GM19455 (cell line): ENCODE results near the gene NPAS3.

ENCODE experiments used
- ATAC-seq: cut with Tn5 transposase; IDR thresholded peaks from one replicate; pipeline ENCODE4 v1.9.1; 2021; ENCODE audit not compliant: unreplicated experiment

The NPAS3 gene

DNA sequence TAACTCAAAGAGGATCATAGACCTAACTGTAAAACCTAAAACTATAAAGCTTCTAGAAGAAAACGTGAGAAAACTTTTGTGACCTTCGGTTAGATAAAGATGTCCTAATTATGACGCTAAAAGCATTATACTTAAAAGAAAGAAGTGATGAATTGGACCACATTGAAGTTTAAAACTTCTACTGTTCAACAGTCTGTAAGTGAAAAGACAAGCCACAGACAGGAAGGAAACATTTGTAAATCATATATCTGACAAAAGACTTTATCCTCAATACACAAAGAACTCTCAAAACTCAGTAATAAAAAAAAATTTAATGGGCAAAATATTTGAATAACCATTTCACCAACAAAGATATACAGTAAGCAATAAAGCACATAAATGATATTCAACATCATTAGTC, 667.9 kb downstream of the NPAS3 start:
- ATAC-seq: no peak

GRCh38 chr14:33609582-33609981, 670.9 kb downstream of the NPAS3 start:
- ATAC-seq: no peak

DNA sequence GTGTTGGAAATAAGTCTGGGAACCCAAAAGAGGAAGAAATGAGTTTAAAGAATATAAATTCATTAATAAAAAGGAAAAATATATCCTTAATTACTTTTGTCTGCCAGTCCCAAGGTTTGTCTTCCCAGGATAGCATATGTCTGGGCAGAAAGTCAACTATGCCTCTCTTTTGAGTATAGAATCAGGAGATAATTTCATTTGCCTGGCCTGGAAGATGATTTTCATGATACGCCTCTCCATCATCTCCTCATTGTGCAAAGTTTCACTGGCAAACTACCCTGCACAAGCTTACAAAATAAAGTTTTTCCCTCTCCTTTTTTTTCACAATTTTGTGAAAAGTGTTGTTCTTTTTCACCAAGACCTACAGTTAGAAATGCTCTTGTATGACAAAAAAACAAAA, 671.4 kb downstream of the NPAS3 start:
- no peak for ATAC-seq

- ATAC-seq: no peak
Observed at GRCh38 chr14:33611405-33612196, 672.9 kb downstream of the NPAS3 start.

DNA sequence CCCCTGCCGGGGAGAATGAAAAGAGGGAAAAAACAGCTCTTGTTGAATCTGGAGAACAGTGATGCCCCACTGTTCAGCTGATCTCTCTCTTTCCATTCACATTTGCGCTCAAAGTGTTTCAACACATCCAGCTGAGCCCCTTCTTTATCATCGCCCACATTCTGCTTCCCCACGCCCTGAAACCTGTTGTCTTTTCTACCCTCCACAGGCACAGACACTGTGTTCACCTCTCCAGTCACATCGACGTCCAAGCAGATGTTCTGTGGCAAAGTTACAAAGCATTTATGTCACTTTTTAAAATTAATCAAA, 673.5 kb downstream of the NPAS3 start:
- ATAC-seq: no peak

DNA sequence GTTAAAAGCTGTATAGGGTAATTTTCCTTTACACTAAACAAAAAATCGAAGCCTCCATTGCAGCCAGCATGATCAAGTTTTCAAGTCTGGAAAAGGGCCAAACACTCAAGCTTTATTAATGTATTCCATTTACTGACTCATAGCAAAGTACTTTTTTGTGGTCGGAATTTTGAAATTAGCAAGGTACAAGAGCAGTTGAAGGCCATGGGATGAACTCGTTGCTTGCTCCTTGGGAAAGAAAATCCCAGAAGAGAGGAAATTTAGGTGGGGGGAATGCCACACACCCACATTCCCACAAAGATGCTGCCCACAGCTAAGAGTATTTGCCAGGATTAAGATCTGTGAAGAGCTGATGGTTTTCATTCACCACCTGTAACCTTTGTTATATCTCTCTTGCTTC, 678.5 kb downstream of the NPAS3 start:
- ATAC-seq: no peak

- no peak for ATAC-seq
Observed at GRCh38 chr14:33618361-33619105, 679.9 kb downstream of the NPAS3 start.

DNA sequence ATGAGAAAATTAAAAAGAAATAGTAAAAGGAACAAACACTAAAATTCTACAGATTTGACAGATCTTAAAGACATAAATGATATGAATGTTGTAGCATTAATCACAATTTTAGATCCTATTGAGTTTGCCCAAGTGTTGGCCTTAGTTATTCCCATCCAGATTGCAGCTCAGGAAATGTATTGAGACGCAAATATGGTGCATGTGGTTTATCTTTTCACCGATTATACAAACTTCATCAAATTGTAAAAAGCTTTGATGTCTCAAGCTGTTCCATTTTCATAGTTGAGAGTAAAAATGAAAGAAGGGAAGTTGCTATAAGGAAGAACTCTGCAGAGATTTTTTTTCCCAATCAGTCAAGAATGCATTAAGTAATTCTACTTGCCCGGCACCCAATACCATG, 683.8 kb downstream of the NPAS3 start:
- ATAC-seq: no peak

DNA sequence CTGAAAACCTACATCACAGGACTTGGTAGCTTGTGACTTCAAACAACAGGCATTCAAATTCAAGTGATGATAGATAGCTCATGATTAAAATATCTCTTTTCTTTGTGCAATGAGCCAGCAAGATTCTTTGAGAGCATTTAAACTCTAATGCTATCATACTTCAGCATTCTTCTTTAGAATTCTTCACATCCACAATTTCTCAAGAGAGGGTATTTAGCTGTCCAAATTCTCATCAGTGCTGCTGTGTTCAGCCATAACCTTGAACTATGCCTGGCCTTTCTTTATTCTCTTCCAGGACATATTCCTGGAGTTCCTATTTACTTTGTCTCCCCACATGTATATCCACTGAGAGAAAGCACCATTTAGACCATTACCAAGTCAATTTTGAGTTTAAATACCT, 691.1 kb downstream of the NPAS3 start:
- no peak for ATAC-seq

GRCh38 chr14:33631021-33631420, 692.3 kb downstream of the NPAS3 start:
- no peak for ATAC-seq

GRCh38 chr14:33631441-33631840, 692.8 kb downstream of the NPAS3 start:
- no peak for ATAC-seq

DNA sequence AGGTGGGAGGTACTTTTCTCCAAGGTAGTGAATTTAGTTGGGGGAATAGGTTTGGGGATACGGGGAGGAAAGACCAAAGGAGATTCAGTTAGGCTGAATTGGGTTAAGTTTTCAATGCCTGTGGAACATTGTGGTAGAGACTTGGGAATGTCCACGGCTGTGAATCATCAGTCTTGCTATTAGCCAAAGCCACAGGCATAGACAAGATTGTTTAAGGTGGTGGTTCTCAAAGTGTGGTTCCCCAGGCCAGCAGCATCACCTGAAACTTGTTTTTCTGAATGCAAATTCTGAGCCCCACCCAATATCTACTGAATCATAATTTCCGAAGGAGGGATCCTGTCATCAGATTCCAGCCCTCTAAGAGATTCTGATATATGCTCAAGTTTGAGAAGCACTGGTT, 696.0 kb downstream of the NPAS3 start:
- no peak for ATAC-seq

- ATAC-seq: no peak
Observed at GRCh38 chr14:33636716-33637115, 698.0 kb downstream of the NPAS3 start.

DNA sequence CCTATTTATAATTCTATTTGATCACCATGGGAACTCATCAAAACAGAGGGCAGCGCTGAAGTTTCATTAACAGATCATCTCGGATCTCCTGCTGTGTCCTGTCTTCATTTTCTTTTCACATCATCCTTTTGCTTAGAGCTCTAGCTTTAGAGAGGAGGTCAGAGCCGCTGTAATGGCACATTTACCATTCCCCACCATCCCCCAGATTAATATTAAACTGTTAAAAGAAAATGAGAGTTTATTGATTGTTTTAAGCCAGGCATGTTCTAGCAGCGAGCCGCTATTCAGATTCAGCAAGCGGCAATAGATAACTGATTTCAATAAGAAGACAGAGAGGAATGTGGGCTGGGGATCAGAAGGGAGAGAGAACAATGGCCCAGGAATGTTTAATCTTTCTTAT, 703.4 kb downstream of the NPAS3 start:
- no peak for ATAC-seq

DNA sequence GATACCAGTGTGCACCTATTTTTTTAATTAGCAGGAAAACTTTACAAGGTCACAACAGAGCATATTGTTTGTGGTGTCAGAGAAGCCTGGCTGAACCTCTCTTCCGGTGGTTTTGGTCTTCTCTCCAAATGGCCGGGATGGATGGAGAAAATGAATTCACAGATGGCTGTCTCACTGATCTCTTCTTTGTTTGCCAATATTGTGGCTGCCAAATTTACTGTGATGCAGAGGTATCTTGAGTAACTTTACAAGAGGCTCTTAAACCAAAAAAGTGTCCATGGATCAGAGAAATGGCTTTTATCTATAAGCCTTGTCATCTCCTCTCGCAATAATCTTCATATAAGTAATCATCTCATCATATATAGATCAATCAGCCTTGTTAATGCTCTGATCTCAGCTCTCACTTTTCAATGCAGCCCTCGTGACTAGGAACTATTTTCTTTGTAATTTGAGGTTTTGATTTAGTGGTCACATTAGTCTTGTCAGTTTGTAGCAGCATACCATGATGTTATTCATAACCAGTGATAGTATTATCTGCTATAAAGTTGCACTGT, 704.1 kb downstream of the NPAS3 start:
- ATAC-seq: no peak

- ATAC-seq: no peak
Observed at GRCh38 chr14:33643426-33644181, 704.9 kb downstream of the NPAS3 start.

DNA sequence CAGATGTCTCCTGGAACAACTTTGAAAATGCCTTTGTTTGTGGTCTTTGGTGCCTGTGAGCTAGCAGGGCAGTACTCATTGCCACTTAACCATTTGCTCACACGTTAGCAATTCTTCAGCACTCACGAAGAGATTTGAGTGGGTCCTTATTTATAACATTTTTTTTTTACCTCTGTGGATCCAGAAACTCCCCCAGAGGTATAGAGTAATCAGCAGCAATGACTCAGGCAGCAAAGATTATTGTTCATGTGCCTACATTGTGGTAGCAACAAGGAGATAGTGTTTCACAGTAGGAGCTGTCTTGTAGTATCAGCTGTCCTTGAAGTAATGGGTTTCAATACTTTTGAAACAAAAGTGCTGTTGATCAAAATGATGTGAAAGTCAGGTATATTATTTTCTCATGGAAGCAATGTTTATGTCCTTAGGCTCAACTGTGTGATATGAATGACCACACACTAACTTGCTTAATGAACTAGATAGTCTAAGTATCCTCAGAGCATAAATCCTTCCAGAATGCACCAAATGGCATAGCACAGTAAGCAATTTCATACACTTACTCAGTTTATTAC, 708.1 kb downstream of the NPAS3 start:
- ATAC-seq: no peak

GRCh38 chr14:33647385-33647786, 708.7 kb downstream of the NPAS3 start:
- no peak for ATAC-seq

GRCh38 chr14:33650430-33650829, 711.8 kb downstream of the NPAS3 start:
- ATAC-seq: no peak

DNA sequence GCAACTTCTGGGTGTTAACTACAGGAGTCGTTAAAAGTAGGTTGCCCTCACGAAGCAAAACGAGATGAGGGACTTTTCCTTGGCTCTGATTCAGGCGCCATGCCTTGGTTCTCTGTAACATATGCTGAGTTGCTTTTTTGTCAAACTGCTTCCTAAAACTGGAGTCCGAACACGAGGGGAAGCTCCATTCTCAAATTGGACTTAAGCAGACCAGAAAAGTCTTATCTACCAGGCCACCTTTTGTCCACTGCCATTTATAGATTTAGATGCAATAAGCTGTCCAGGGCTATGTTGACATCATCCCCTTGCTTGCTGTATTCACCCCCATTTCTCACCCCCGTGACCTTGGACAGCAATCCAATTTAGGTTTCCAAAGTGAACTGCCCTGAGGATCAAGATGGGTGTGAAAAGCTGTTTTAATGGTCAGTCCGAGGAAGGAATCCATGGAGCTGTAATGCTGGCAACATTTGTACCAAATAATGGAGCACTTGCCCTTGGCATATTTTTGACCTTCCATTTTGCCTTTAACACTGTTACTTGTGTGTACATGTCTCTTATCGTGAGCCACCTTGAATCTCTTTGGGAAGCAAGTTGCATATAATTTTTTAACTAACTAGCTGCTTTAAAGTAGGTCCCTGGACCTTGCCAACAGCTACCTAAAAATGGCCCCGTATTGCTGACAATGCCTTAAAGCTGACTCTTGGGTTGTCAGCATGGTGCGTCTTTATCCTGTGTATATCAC, 714.1 kb downstream of the NPAS3 start:
- ATAC-seq: no peak

DNA sequence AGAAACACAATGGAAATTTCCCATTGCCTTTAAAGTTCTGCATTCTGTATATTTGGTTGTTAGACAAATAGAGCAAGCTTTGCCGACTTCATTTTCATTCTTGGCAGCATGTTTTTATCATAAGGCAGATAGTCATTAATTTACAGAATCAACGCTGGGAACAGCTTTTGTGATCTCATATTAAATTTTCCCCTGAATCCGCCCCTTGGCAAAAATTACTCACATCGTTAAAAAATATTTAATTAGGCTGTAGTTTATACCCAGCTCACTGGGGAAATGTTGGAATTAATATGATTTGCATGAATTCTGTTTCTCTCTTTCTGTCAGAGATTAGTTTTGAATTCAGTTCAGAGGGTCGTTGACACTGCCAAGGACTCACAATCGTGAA, 714.6 kb downstream of the NPAS3 start:
- no peak for ATAC-seq
